Gastroesophageal sphincter (tissue), 3 donors: Measurements from ENCODE around the gene ABCC9.

Experiments used
- CTCF ChIP-seq, 4 experiments: fragments of 200-600 bp in 2 of 4; fragments of 450-650 bp in 2 of 4; sonication (generic) in 1 of 4; IDR thresholded peaks; one replicate each; pipeline ENCODE4 v1.5.1; 2017 to 2019; ENCODE audit warnings: antibody characterized with exemption in 4 of 4, mild to moderate bottlenecking in 2 of 4, moderate library complexity in 2 of 4
- POLR2A ChIP-seq, 2 donors: fragments of 450-650 bp; IDR thresholded peaks; one replicate each; pipeline ENCODE4 v1.6.1; 2017; ENCODE audit warnings: antibody characterized with exemption in 2 of 2, mild to moderate bottlenecking in 2 of 2, moderate library complexity in 1 of 2
- POLR2AphosphoS5 ChIP-seq: sonication (generic); formaldehyde crosslinking; IDR thresholded peaks from one replicate; pipeline ENCODE4 v1.6.1; 2017; ENCODE audit warnings: antibody characterized with exemption

GRCh38 chr12:21882635-21883034 lies 58.6 kb downstream of the ABCC9 start:
- TF ChIP-seq POLR2AphosphoS5 (peak; percentile 85), POLR2A (IDR thresholded peaks at IDR 0.05) (no peak), CTCF (IDR thresholded peaks at IDR 0.05) (no peak)
